Muscle layer of colon (tissue), 2 donors: ENCODE results near the gene TTK.
"Not testable (repeated sequence)": the region's sequence is repeated elsewhere in the genome, so short reads cannot be mapped to it uniquely, and the experiment has no call there.

Experiments
- H3K27ac ChIP-seq: one replicate; pipeline ENCODE4 v1.7.0; 2013; ENCODE audit warnings: low read depth, mild to moderate bottlenecking, low read length, moderate library complexity
- H3K27me3 ChIP-seq, 2 donors: one replicate each; pipeline ENCODE4 v1.7.0; 2013; ENCODE audit warnings: low read length in 2 of 2, mild to moderate bottlenecking in 2 of 2; ENCODE audit not compliant: insufficient read depth in 2 of 2, control insufficient read depth in 1 of 2
- H3K36me3 ChIP-seq: one replicate; pipeline ENCODE4 v1.7.0; 2013; ENCODE audit warnings: mild to moderate bottlenecking, low read length; ENCODE audit not compliant: insufficient read depth
- H3K4me1 ChIP-seq: one replicate; pipeline ENCODE4 v1.7.0; 2013; ENCODE audit warnings: mild to moderate bottlenecking, low read length; ENCODE audit not compliant: insufficient read depth
- H3K4me3 ChIP-seq, 2 donors: one replicate each; pipeline ENCODE4 v1.7.0; 2013; ENCODE audit warnings: low read length in 2 of 2, low read depth in 1 of 2, mild to moderate bottlenecking in 1 of 2, moderate library complexity in 1 of 2
- H3K9ac ChIP-seq: one replicate; pipeline ENCODE4 v1.7.0; 2013; ENCODE audit warnings: low read length
- H3K9me3 ChIP-seq: one replicate; pipeline ENCODE4 v1.7.0; 2013; ENCODE audit warnings: mild to moderate bottlenecking, low read length
- donor health status: abdominal sarcoma.
- donor health status: Adenocarcinoma of cecum.

The TTK gene

GRCh38 chr6:80022803-80023202, 18.4 kb downstream of the TTK start:
- Histone ChIP-seq H3K27me3 (no peaks in the 10 kb centered on the region), H3K9me3 (no peaks in the 10 kb centered on the region), H3K4me1 (no peaks in the 10 kb centered on the region), H3K27ac (no peak overlapping the region), H3K4me3 (no peak overlapping the region), H3K36me3 (no peaks in the 10 kb centered on the region), H3K9ac (no peak overlapping the region)

- Histone ChIP-seq H3K36me3 (no peaks in the 10 kb centered on the region), H3K27me3 (no peaks in the 10 kb centered on the region), H3K4me3 (no peak overlapping the region), H3K9me3 (no peaks in the 10 kb centered on the region), H3K4me1 (no peaks in the 10 kb centered on the region), H3K9ac (no peak overlapping the region), H3K27ac (no peak overlapping the region)
These were observed 24.1 kb downstream of the TTK start for GRCh38 chr6:80028589-80028988.

- H3K4me1 ChIP-seq: no peaks in the 10 kb centered on the region
- H3K9me3 ChIP-seq: no peaks in the 10 kb centered on the region
- H3K36me3 ChIP-seq: no peaks in the 10 kb centered on the region
- H3K9ac ChIP-seq: no peak overlapping the region
- no peaks in the 10 kb centered on the region for H3K27me3 ChIP-seq
- H3K4me3 ChIP-seq: no peak overlapping the region
- H3K27ac ChIP-seq: no peak overlapping the region
These were observed 25.0 kb downstream of the TTK start for GRCh38 chr6:80029470-80029869.

- H3K27ac ChIP-seq, H3K36me3 ChIP-seq, H3K9ac ChIP-seq, H3K4me3 ChIP-seq, H3K27me3 ChIP-seq, H3K4me1 ChIP-seq, H3K9me3 ChIP-seq: not testable (repeated sequence)
These were observed 43.8 kb downstream of the TTK start for GRCh38 chr6:80048220-80048619.

- H3K4me1 ChIP-seq: no peaks in the 10 kb centered on the region
- no peak overlapping the region for H3K27ac ChIP-seq
- H3K27me3 ChIP-seq: no peaks in the 10 kb centered on the region
- no peaks in the 10 kb centered on the region for H3K36me3 ChIP-seq
- no peak overlapping the region for H3K9ac ChIP-seq
- H3K4me3 ChIP-seq: no peak overlapping the region
- H3K9me3 ChIP-seq: no peaks in the 10 kb centered on the region
These were observed 56.3 kb downstream of the TTK start for GRCh38 chr6:80060774-80061173.

GRCh38 chr6:80068146-80068545, 63.7 kb downstream of the TTK start:
- H3K9me3 ChIP-seq, H3K27me3 ChIP-seq, H3K36me3 ChIP-seq, H3K9ac ChIP-seq, H3K4me3 ChIP-seq, H3K27ac ChIP-seq, H3K4me1 ChIP-seq: not testable (repeated sequence)

GRCh38 chr6:80070431-80070830, 66.0 kb downstream of the TTK start:
- not testable (repeated sequence) for H3K36me3 ChIP-seq, H3K27ac ChIP-seq, H3K9ac ChIP-seq, H3K4me3 ChIP-seq, H3K4me1 ChIP-seq, H3K27me3 ChIP-seq, H3K9me3 ChIP-seq

GRCh38 chr6:80077067-80077466, 72.6 kb downstream of the TTK start:
- Histone ChIP-seq H3K36me3 (no peaks in the 10 kb centered on the region), H3K4me1 (no peaks in the 10 kb centered on the region), H3K27ac (no peak overlapping the region), H3K9me3 (no peaks in the 10 kb centered on the region), H3K4me3 (no peak overlapping the region), H3K9ac (no peak overlapping the region), H3K27me3 (no peaks in the 10 kb centered on the region)

GRCh38 chr6:80088637-80089036, 84.2 kb downstream of the TTK start:
- Histone ChIP-seq H3K4me1 (no peaks in the 10 kb centered on the region), H3K36me3 (no peaks in the 10 kb centered on the region), H3K27me3 (no peaks in the 10 kb centered on the region), H3K9ac (no peak overlapping the region), H3K27ac (no peak overlapping the region), H3K4me3 (no peak overlapping the region), H3K9me3 (no peaks in the 10 kb centered on the region)

GRCh38 chr6:80091506-80091905, 87.1 kb downstream of the TTK start:
- Histone ChIP-seq H3K4me1 (no peaks in the 10 kb centered on the region), H3K27ac (no peak overlapping the region), H3K9ac (no peak overlapping the region), H3K4me3 (no peak overlapping the region), H3K36me3 (no peaks in the 10 kb centered on the region), H3K9me3 (no peaks in the 10 kb centered on the region), H3K27me3 (no peaks in the 10 kb centered on the region)
